HG02884 (cell line): ENCODE results near the gene KYNU.
"Not testable (repeated sequence)": the region's sequence is repeated elsewhere in the genome, so short reads cannot be mapped to it uniquely, and the experiment has no call there.

Experiments used
- ATAC-seq: cut with Tn5 transposase; IDR thresholded peaks from one replicate; pipeline ENCODE4 v1.9.1; 2021; ENCODE audit warnings: mild to moderate bottlenecking, moderate library complexity; ENCODE audit not compliant: unreplicated experiment

Gene KYNU

GRCh38 chr2:143083636-143084035, 206.2 kb downstream of the KYNU start:
- peak; percentile 47 for ATAC-seq

DNA sequence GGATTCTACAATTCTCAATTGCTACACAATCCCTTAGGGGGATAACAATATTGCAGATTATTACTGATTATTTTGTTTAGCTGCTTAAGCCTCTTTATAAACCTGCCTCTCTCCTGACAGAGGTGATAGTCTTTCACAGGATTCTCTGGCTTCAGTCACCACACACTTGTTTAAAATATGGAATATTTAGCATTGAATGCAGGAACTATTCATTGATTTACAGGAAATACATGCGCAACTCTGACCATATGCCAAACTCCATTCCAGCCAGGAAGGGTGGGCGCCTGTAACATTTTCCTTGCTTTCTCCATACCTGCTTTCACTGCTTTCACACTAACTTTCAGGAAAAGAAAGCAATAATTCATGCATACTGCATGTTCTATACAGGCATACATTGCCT, 207.0 kb downstream of the KYNU start:
- ATAC-seq, result no peak

GRCh38 chr2:143085125-143085784, 207.8 kb downstream of the KYNU start:
- peak; percentile 47 for ATAC-seq

- ATAC-seq, result no peak
Observed at GRCh38 chr2:143087033-143087432, 209.6 kb downstream of the KYNU start.

DNA sequence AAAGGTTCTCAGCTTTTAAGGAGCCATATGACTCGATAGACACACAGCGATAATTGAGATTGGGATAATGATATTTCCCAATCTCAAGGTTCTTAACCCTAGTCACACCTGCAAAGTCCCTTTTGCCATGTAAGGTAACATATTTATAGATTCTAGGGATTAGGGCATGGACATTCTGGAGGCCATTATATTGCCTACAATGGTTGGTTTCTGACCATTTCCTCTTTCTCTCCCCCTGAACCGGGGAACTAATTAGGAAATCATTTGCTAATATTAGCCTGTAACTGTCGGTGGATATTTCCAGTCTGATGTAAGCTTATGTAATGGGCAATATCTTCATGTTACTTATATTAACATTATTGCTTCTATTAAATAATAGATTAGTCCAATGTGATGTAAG, 210.9 kb downstream of the KYNU start:
- ATAC-seq, result no peak

- not testable (repeated sequence) for ATAC-seq
Observed at GRCh38 chr2:143089520-143089919, 212.1 kb downstream of the KYNU start.
